Liver (tissue), 3 donors: ENCODE data around the gene EDN1.

Source experiments
- JUND ChIP-seq, 2 donors: IDR thresholded peaks; 2 replicates each; pipeline ENCODE4 v1.6.1; 2016; ENCODE audit warnings: antibody characterized with exemption in 2 of 2
- RXRA ChIP-seq, 2 donors: IDR thresholded peaks; 2 replicates each; pipeline ENCODE4 v1.6.1; 2017 to 2018; ENCODE audit warnings: antibody characterized with exemption in 2 of 2, mild to moderate bottlenecking in 1 of 2
- SP1 ChIP-seq: IDR thresholded peaks from 2 replicates; pipeline ENCODE4 v1.6.1; 2018; ENCODE audit warnings: antibody characterized with exemption, mild to moderate bottlenecking
- TAF1 ChIP-seq: conservative IDR thresholded peaks from 2 replicates; pipeline ENCODE4 v1.6.1; 2016; ENCODE audit warnings: antibody characterized with exemption, mild to moderate bottlenecking
- TF ChIP-seq, protein P1 (sequence below): IDR thresholded peaks from 2 replicates; pipeline ENCODE4 v1.6.1; 2016; ENCODE audit warnings: antibody characterized with exemption
- TF ChIP-seq, protein P2 (sequence below): fragments of 150-350 bp; IDR thresholded peaks from 2 replicates; pipeline ENCODE4 v1.5.1; 2017; ENCODE audit warnings: improper control_type of control experiment, low read depth, low read length; ENCODE audit not compliant: missing input control
- TF ChIP-seq, protein P3 (sequence below): IDR thresholded peaks from 2 replicates; pipeline ENCODE4 v1.6.1; 2016; ENCODE audit warnings: antibody characterized with exemption
- donor health status: healthy.
- donor health status: healthy.

DNA sequence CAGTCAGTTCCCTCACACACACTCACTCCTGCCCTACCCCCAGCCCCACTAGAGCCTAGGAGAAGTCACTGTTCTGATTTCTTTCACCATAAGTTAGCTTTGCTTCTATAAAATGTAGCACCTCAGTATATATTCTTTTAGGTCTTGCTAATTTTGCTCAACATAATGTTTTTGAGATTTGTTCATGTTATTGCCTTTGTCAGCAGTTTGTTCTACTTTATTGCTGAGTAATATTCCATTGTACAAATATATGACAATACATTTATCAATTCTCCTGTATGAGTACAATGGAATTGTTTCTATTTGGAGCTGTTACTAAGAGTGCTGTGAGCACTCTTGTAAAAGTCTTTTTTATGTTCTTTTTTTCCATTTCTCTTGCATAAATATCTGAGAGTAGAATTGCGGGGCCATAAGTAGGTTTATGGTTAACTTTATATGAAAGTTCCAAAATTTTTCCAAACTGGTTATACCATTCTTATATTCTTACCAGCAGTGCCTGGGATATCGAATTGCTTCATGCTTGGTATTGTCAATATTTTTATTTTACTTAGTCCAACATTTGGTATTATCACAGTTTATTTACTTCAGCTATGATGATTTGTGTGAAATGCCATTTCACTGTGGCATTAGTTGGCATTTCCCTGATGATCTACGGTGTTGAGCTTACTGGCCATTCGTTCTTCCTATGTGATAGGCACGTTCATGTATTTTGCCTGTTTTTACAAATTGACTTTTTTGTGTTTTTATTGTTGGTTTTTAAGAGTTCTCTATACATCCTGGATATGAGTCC is 25.3 kb downstream of the EDN1 start:
- TF ChIP-seq TAF1, result no peak
- TF ChIP-seq RXRA (IDR thresholded peaks at IDR 0.05), result no peak
- TF ChIP-seq, protein P1, sequence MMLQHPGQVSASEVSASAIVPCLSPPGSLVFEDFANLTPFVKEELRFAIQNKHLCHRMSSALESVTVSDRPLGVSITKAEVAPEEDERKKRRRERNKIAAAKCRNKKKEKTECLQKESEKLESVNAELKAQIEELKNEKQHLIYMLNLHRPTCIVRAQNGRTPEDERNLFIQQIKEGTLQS, result no peak
- TF ChIP-seq, protein P2, sequence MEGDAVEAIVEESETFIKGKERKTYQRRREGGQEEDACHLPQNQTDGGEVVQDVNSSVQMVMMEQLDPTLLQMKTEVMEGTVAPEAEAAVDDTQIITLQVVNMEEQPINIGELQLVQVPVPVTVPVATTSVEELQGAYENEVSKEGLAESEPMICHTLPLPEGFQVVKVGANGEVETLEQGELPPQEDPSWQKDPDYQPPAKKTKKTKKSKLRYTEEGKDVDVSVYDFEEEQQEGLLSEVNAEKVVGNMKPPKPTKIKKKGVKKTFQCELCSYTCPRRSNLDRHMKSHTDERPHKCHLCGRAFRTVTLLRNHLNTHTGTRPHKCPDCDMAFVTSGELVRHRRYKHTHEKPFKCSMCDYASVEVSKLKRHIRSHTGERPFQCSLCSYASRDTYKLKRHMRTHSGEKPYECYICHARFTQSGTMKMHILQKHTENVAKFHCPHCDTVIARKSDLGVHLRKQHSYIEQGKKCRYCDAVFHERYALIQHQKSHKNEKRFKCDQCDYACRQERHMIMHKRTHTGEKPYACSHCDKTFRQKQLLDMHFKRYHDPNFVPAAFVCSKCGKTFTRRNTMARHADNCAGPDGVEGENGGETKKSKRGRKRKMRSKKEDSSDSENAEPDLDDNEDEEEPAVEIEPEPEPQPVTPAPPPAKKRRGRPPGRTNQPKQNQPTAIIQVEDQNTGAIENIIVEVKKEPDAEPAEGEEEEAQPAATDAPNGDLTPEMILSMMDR, result no peak
- no peak for TF ChIP-seq JUND (IDR thresholded peaks at IDR 0.05)
- no peak for TF ChIP-seq SP1
- TF ChIP-seq, protein P3, sequence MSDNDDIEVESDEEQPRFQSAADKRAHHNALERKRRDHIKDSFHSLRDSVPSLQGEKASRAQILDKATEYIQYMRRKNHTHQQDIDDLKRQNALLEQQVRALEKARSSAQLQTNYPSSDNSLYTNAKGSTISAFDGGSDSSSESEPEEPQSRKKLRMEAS, result no peak
